ENCODE measurements around the gene DVL2.

DNA sequence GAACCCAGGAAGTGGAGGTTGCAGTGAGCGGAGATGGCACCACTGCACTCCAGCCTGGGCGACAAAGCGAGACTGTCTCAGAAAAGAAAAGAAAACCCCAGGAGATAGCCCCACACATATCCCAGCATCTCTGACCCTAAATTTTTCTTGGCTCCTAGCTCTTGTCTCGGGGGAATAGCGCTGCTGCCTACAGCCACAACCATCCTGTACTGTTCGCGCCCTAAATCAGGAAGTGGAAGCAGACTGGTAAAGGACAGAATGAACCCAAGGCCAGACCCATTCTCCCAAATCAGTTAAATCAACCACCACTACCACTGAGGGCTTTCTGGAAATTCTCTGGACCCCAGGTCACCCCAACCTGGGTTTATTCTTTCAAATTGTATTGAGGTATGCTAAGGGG lies 15.5 kb upstream of the DVL2 start:
- TF ChIP-seq, protein P1, sequence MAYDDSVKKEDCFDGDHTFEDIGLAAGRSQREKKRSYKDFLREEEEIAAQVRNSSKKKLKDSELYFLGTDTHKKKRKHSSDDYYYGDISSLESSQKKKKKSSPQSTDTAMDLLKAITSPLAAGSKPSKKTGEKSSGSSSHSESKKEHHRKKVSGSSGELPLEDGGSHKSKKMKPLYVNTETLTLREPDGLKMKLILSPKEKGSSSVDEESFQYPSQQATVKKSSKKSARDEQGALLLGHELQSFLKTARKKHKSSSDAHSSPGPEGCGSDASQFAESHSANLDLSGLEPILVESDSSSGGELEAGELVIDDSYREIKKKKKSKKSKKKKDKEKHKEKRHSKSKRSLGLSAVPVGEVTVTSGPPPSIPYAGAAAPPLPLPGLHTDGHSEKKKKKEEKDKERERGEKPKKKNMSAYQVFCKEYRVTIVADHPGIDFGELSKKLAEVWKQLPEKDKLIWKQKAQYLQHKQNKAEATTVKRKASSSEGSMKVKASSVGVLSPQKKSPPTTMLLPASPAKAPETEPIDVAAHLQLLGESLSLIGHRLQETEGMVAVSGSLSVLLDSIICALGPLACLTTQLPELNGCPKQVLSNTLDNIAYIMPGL (CRISPR knock-in tag; IDR thresholded peaks at IDR 0.05): no peak
- TF ChIP-seq, protein P2, sequence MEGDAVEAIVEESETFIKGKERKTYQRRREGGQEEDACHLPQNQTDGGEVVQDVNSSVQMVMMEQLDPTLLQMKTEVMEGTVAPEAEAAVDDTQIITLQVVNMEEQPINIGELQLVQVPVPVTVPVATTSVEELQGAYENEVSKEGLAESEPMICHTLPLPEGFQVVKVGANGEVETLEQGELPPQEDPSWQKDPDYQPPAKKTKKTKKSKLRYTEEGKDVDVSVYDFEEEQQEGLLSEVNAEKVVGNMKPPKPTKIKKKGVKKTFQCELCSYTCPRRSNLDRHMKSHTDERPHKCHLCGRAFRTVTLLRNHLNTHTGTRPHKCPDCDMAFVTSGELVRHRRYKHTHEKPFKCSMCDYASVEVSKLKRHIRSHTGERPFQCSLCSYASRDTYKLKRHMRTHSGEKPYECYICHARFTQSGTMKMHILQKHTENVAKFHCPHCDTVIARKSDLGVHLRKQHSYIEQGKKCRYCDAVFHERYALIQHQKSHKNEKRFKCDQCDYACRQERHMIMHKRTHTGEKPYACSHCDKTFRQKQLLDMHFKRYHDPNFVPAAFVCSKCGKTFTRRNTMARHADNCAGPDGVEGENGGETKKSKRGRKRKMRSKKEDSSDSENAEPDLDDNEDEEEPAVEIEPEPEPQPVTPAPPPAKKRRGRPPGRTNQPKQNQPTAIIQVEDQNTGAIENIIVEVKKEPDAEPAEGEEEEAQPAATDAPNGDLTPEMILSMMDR (IDR thresholded peaks at IDR 0.05): no peak
- TF ChIP-seq, protein P3, sequence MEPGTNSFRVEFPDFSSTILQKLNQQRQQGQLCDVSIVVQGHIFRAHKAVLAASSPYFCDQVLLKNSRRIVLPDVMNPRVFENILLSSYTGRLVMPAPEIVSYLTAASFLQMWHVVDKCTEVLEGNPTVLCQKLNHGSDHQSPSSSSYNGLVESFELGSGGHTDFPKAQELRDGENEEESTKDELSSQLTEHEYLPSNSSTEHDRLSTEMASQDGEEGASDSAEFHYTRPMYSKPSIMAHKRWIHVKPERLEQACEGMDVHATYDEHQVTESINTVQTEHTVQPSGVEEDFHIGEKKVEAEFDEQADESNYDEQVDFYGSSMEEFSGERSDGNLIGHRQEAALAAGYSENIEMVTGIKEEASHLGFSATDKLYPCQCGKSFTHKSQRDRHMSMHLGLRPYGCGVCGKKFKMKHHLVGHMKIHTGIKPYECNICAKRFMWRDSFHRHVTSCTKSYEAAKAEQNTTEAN (CRISPR knock-in tag; IDR thresholded peaks at IDR 0.05): no peak
- TF ChIP-seq, protein P4, sequence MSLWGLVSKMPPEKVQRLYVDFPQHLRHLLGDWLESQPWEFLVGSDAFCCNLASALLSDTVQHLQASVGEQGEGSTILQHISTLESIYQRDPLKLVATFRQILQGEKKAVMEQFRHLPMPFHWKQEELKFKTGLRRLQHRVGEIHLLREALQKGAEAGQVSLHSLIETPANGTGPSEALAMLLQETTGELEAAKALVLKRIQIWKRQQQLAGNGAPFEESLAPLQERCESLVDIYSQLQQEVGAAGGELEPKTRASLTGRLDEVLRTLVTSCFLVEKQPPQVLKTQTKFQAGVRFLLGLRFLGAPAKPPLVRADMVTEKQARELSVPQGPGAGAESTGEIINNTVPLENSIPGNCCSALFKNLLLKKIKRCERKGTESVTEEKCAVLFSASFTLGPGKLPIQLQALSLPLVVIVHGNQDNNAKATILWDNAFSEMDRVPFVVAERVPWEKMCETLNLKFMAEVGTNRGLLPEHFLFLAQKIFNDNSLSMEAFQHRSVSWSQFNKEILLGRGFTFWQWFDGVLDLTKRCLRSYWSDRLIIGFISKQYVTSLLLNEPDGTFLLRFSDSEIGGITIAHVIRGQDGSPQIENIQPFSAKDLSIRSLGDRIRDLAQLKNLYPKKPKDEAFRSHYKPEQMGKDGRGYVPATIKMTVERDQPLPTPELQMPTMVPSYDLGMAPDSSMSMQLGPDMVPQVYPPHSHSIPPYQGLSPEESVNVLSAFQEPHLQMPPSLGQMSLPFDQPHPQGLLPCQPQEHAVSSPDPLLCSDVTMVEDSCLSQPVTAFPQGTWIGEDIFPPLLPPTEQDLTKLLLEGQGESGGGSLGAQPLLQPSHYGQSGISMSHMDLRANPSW (CRISPR knock-in tag; conservative IDR thresholded peaks at IDR 0.05; ENCODE audit: low read depth): no peak
- TF ChIP-seq ATF1 (CRISPR knock-in tag; IDR thresholded peaks at IDR 0.05): no peak
- TF ChIP-seq, protein P5, sequence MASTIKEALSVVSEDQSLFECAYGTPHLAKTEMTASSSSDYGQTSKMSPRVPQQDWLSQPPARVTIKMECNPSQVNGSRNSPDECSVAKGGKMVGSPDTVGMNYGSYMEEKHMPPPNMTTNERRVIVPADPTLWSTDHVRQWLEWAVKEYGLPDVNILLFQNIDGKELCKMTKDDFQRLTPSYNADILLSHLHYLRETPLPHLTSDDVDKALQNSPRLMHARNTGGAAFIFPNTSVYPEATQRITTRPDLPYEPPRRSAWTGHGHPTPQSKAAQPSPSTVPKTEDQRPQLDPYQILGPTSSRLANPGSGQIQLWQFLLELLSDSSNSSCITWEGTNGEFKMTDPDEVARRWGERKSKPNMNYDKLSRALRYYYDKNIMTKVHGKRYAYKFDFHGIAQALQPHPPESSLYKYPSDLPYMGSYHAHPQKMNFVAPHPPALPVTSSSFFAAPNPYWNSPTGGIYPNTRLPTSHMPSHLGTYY (CRISPR knock-in tag; IDR thresholded peaks at IDR 0.05): no peak
- TF ChIP-seq CREM (CRISPR knock-in tag; IDR thresholded peaks at IDR 0.05): no peak
- TF ChIP-seq ZNF121 (CRISPR knock-in tag; IDR thresholded peaks at IDR 0.05): no peak
- TF ChIP-seq SP1 (CRISPR knock-in tag; conservative IDR thresholded peaks at IDR 0.05): no peak
- TF ChIP-seq ZNF263 (CRISPR knock-in tag; IDR thresholded peaks at IDR 0.05; ENCODE audit: low read depth): no peak
- TF ChIP-seq RORB (CRISPR knock-in tag; IDR thresholded peaks at IDR 0.05): no peak
- no peak for TF ChIP-seq TEAD4 (CRISPR knock-in tag; IDR thresholded peaks at IDR 0.05)
- no peak for TF ChIP-seq ETV6 (CRISPR knock-in tag; IDR thresholded peaks at IDR 0.05)
- TF ChIP-seq JUN (CRISPR knock-in tag; IDR thresholded peaks at IDR 0.05): no peak
